Liver (tissue), 9 donors: ENCODE measurements around the gene KRTAP3-1. TPM values are rescaled to one million over a fixed set of nuclear protein-coding genes. Genes with fewer than 3 reads are reported as not detected.
"Not testable (repeated sequence)": the region's sequence is repeated elsewhere in the genome, so short reads cannot be mapped to it uniquely, and the experiment has no call there.

Experiments
- DNase-seq: peaks from one replicate; pipeline ENCODE4 v3.0.0-alpha.2; 2017; ENCODE audit warnings: low spot score
- H3K27ac ChIP-seq, 2 donors: one replicate each; pipeline ENCODE4 v1.7.0; 2013; ENCODE audit warnings: inconsistent platforms in 2 of 2, low read length in 2 of 2, control low read depth in 1 of 2, low read depth in 1 of 2, mild to moderate bottlenecking in 1 of 2
- H3K27me3 ChIP-seq, 4 donors: one replicate each; pipeline versions ENCODE4 v1.6.1 to v1.7.0; 2013; ENCODE audit warnings: low read length in 3 of 4, inconsistent platforms in 1 of 4, mild to moderate bottlenecking in 1 of 4, moderate library complexity in 1 of 4; ENCODE audit not compliant: control insufficient read depth in 4 of 4, insufficient read depth in 4 of 4
- H3K36me3 ChIP-seq, 4 donors: one replicate each; pipeline versions ENCODE4 v1.6.1 to v1.7.0; 2013; ENCODE audit warnings: low read length in 3 of 4, mild to moderate bottlenecking in 3 of 4, low read depth in 1 of 4, moderate library complexity in 1 of 4; ENCODE audit not compliant: control insufficient read depth in 4 of 4, insufficient read depth in 3 of 4
- H3K4me1 ChIP-seq, 4 donors: one replicate each; pipeline versions ENCODE4 v1.6.1 to v1.7.0; 2013; ENCODE audit warnings: low read length in 3 of 4, mild to moderate bottlenecking in 3 of 4, moderate library complexity in 1 of 4; ENCODE audit not compliant: control insufficient read depth in 4 of 4, insufficient read depth in 4 of 4
- H3K4me3 ChIP-seq, 3 donors: one replicate each; pipeline versions ENCODE4 v1.6.1 to v1.7.0; 2013; ENCODE audit warnings: low read length in 3 of 3, control low read depth in 1 of 3, low read depth in 1 of 3, mild to moderate bottlenecking in 1 of 3
- H3K9ac ChIP-seq, 2 donors: one replicate each; pipeline ENCODE4 v1.7.0; 2013; ENCODE audit warnings: low read length in 2 of 2, mild to moderate bottlenecking in 2 of 2, moderate library complexity in 2 of 2, control low read depth in 1 of 2, low read depth in 1 of 2
- H3K9me3 ChIP-seq, 4 donors: one replicate each; pipeline versions ENCODE4 v1.6.1 to v1.7.0; 2013; ENCODE audit warnings: low read length in 3 of 4; ENCODE audit not compliant: control insufficient read depth in 4 of 4
- EGR1 ChIP-seq, 2 donors: IDR thresholded peaks; 2 replicates each; pipeline ENCODE4 v1.6.1; 2016 to 2018; ENCODE audit warnings: antibody characterized with exemption in 2 of 2, low read depth in 2 of 2
- GABPA ChIP-seq, 2 donors: IDR thresholded peaks in 1 of 2; conservative IDR thresholded peaks in 1 of 2; 2 replicates each; pipeline ENCODE4 v1.6.1; 2016; ENCODE audit warnings: antibody characterized with exemption in 2 of 2, mild to moderate bottlenecking in 1 of 2, moderate library complexity in 1 of 2
- HNF4A ChIP-seq, 2 donors: conservative IDR thresholded peaks; 2 replicates each; pipeline ENCODE4 v1.6.1; 2016; ENCODE audit warnings: antibody characterized with exemption in 2 of 2, mild to moderate bottlenecking in 2 of 2
- HNF4G ChIP-seq: IDR thresholded peaks from 2 replicates; pipeline ENCODE4 v1.6.1; 2016; ENCODE audit warnings: antibody characterized with exemption
- JUND ChIP-seq, 2 donors: IDR thresholded peaks; 2 replicates each; pipeline ENCODE4 v1.6.1; 2016; ENCODE audit warnings: antibody characterized with exemption in 2 of 2
- NR2F2 ChIP-seq: IDR thresholded peaks from 2 replicates; pipeline ENCODE4 v1.6.1; 2016; ENCODE audit warnings: antibody characterized with exemption
- RAD21 ChIP-seq, 2 donors: IDR thresholded peaks; 2 replicates each; pipeline ENCODE4 v1.6.1; 2016; ENCODE audit warnings: antibody characterized with exemption in 2 of 2, mild to moderate bottlenecking in 2 of 2
- RXRA ChIP-seq, 2 donors: IDR thresholded peaks; 2 replicates each; pipeline ENCODE4 v1.6.1; 2017 to 2018; ENCODE audit warnings: antibody characterized with exemption in 2 of 2, mild to moderate bottlenecking in 1 of 2
- TAF1 ChIP-seq: conservative IDR thresholded peaks from 2 replicates; pipeline ENCODE4 v1.6.1; 2016; ENCODE audit warnings: antibody characterized with exemption, mild to moderate bottlenecking
- YY1 ChIP-seq: IDR thresholded peaks from 2 replicates; pipeline ENCODE4 v1.6.1; 2016; ENCODE audit warnings: antibody characterized with exemption, mild to moderate bottlenecking
- WGBS: extraction: QIAGEN DNeasy Blood & Tissue Kit; methylation state at CpG from one replicate; pipeline ENCODE4 v1.1.7; 2013; 5-methylcytosine and 5-hydroxymethylcytosine counted together
- polyA plus RNA-seq, 2 donors: library from polyadenylated mRNA; stranded (reverse) in 1 of 2; unstranded in 1 of 2; fragments of 200-250 nt in 1 of 2; fragments of >200 nt in 1 of 2; fragmentation: Nextera tagmentation in 1 of 2; extraction: Ambion mirVana in 1 of 2; gene quantifications; one replicate each; pipeline versions ENCODE4 v1.2.1 to v1.2.3, GENCODE V29; 2013 to 2015
- total RNA-seq, 2 donors: library from RNA; depleted of rRNA; stranded (reverse); fragments of >200 nt; gene quantifications; one replicate each; pipeline ENCODE4 v1.2.3, GENCODE V29; 2014
- TF ChIP-seq, protein P1 (sequence below): IDR thresholded peaks from 2 replicates; pipeline ENCODE4 v1.6.1; 2016; ENCODE audit warnings: antibody characterized with exemption, mild to moderate bottlenecking
- TF ChIP-seq, protein P2 (sequence below): fragments of 150-350 bp; IDR thresholded peaks from 2 replicates; pipeline ENCODE4 v1.5.1; 2017; ENCODE audit warnings: improper control_type of control experiment, low read depth, low read length; ENCODE audit not compliant: missing input control
- TF ChIP-seq, protein P3 (sequence below): IDR thresholded peaks from 2 replicates; pipeline ENCODE4 v1.6.1; 2016; ENCODE audit warnings: antibody characterized with exemption
- donor health status: healthy.
- donor health status: healthy.
- donor health status: healthy.
- donor health status: healthy.
- donor health status: healthy.

Gene KRTAP3-1
- total and polyA plus RNA-seq, 4 donors = not detected

DNA sequence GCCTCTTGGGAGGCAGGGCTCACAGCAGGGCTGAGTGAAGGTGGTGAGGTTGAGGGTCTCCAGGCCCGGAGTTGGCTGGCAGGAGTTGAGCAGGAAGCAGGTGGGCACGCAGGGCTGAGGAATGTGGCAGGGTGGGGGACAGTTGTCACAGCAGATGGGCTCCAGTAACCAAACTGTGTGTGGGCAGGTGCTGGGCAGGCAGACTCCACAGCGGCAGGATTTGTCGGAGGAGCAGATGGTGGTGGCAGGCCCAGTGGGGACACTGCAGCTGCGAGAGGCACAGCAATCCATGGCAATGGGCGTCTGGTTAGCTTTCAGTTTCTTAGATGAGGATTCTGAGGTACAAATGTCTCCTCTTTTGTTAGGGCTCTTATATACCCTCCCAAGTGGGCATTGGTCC lies 9.4 kb downstream of the KRTAP3-1 start, which contains the start of gene KRTAP3-2:
Gene KRTAP3-2, minus strand, starts transcription at position 344 of the 400 bp plus-strand sequence. Its CDS starts 53 bp downstream, at position 291.
- WGBS = 81% methylated on average over 6 of the region's 6 CpGs
- not testable (repeated sequence) for H3K9ac ChIP-seq, DNase-seq

DNA sequence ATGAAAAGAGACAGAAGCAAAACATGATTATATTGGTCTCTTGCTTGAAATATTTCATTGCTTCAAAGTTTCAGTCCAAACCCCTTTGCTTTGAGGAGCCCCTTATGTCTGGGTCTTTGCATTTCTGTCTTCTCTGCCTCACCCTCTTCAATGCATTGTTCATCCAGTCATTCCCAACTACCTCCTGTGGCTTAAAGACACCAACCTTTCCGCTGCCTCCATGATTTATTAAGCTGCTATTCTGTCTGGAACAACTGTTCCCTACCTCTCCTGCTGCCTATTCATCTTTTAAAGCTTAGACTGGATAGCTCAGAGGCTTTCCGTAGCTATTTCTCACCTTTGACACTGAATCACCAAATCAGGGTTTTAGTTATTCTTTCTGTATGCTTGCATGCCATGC lies 11.6 kb downstream of the KRTAP3-1 start:
- no peaks in the 10 kb centered on the region for H3K4me1 ChIP-seq
- no peaks in the 10 kb centered on the region for H3K36me3 ChIP-seq
- WGBS = 68% methylated on average over 2 of the region's 2 CpGs
- H3K9ac ChIP-seq = no peak overlapping the region
- TF ChIP-seq RXRA (IDR thresholded peaks at IDR 0.05) (no peak), JUND (IDR thresholded peaks at IDR 0.05) (no peak), GABPA (IDR thresholded peaks at IDR 0.05 in 1 of 2, conservative IDR thresholded peaks at IDR 0.05 in 1 of 2) (no peak)
- TF ChIP-seq, protein P1, sequence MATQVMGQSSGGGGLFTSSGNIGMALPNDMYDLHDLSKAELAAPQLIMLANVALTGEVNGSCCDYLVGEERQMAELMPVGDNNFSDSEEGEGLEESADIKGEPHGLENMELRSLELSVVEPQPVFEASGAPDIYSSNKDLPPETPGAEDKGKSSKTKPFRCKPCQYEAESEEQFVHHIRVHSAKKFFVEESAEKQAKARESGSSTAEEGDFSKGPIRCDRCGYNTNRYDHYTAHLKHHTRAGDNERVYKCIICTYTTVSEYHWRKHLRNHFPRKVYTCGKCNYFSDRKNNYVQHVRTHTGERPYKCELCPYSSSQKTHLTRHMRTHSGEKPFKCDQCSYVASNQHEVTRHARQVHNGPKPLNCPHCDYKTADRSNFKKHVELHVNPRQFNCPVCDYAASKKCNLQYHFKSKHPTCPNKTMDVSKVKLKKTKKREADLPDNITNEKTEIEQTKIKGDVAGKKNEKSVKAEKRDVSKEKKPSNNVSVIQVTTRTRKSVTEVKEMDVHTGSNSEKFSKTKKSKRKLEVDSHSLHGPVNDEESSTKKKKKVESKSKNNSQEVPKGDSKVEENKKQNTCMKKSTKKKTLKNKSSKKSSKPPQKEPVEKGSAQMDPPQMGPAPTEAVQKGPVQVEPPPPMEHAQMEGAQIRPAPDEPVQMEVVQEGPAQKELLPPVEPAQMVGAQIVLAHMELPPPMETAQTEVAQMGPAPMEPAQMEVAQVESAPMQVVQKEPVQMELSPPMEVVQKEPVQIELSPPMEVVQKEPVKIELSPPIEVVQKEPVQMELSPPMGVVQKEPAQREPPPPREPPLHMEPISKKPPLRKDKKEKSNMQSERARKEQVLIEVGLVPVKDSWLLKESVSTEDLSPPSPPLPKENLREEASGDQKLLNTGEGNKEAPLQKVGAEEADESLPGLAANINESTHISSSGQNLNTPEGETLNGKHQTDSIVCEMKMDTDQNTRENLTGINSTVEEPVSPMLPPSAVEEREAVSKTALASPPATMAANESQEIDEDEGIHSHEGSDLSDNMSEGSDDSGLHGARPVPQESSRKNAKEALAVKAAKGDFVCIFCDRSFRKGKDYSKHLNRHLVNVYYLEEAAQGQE = no peak
- TF ChIP-seq, protein P2, sequence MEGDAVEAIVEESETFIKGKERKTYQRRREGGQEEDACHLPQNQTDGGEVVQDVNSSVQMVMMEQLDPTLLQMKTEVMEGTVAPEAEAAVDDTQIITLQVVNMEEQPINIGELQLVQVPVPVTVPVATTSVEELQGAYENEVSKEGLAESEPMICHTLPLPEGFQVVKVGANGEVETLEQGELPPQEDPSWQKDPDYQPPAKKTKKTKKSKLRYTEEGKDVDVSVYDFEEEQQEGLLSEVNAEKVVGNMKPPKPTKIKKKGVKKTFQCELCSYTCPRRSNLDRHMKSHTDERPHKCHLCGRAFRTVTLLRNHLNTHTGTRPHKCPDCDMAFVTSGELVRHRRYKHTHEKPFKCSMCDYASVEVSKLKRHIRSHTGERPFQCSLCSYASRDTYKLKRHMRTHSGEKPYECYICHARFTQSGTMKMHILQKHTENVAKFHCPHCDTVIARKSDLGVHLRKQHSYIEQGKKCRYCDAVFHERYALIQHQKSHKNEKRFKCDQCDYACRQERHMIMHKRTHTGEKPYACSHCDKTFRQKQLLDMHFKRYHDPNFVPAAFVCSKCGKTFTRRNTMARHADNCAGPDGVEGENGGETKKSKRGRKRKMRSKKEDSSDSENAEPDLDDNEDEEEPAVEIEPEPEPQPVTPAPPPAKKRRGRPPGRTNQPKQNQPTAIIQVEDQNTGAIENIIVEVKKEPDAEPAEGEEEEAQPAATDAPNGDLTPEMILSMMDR = no peak
- DNase-seq = no peak
- no peak overlapping the region for H3K27ac ChIP-seq
- H3K4me3 ChIP-seq = no peak overlapping the region
- no peaks in the 10 kb centered on the region for H3K9me3 ChIP-seq
- H3K27me3 ChIP-seq = peaks cover 0 to 9% (median 0%) of the 10 kb centered on the region in 4 donors

More for the DNA sequence above, 9.4 kb downstream of the KRTAP3-1 start, which contains the start of gene KRTAP3-2:
- H3K9me3 ChIP-seq, H3K4me3 ChIP-seq, H3K27me3 ChIP-seq, H3K27ac ChIP-seq, H3K4me1 ChIP-seq, H3K36me3 ChIP-seq: not testable (repeated sequence)

DNA sequence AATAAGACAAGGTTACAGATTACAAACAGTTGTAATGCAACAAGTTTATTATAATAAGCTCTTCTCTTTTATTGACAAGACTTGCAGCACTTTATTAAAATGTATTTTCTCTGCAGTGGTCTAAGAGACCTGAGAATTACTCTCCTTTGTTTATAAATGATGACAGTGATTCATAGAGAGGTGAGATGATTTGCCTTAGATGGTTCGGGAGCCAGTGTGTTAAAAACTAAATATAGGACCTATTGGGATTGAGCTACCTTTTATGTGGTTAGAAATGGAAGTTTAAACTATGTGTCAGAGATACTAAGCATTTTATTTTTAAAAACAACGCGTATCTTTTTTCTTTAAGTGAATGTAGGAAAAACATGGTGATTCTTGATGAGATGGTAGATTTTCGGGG lies 12.1 kb downstream of the KRTAP3-1 start:
- 82% methylated on average over 4 of the region's 4 CpGs for WGBS
- Histone ChIP-seq H3K4me1 (no peaks in the 10 kb centered on the region), H3K9ac (no peak overlapping the region), H3K27ac (no peak overlapping the region), H3K36me3 (no peaks in the 10 kb centered on the region), H3K9me3 (no peaks in the 10 kb centered on the region), H3K4me3 (no peak overlapping the region), H3K27me3 (peaks cover 0 to 11% (median 0%) of the 10 kb centered on the region in 4 donors)
- no peak for DNase-seq
- TF ChIP-seq TAF1 (no peak), RAD21 (IDR thresholded peaks at IDR 0.05) (no peak), HNF4G (no peak), GABPA (IDR thresholded peaks at IDR 0.05 in 1 of 2, conservative IDR thresholded peaks at IDR 0.05 in 1 of 2) (no peak), EGR1 (IDR thresholded peaks at IDR 0.05; ENCODE audit: low read depth in 2 of 2) (no peak), YY1 (no peak), JUND (IDR thresholded peaks at IDR 0.05) (no peak), HNF4A (conservative IDR thresholded peaks at IDR 0.05) (no peak), NR2F2 (no peak)
- TF ChIP-seq, protein P1 = no peak
- TF ChIP-seq, protein P2 = no peak
- TF ChIP-seq, protein P3, sequence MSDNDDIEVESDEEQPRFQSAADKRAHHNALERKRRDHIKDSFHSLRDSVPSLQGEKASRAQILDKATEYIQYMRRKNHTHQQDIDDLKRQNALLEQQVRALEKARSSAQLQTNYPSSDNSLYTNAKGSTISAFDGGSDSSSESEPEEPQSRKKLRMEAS = no peak
